Astrocyte of the spinal cord (primary cell): ENCODE measurements around the gene THUMPD3.

Experiments used
- DNase-seq: peaks from one replicate; pipeline ENCODE4 v3.0.0; 2011; ENCODE audit warnings: low read depth, low spot score
- H3K4me3 ChIP-seq: 2 replicates; pipeline ENCODE4 v1.5.1; 2011; ENCODE audit warnings: low read depth, mild to moderate bottlenecking, low read length, moderate library complexity
- in situ Hi-C: cut with HindIII; loops from 2 replicates; pipeline ENCODE4 v1.10.0; 2017; ENCODE audit warnings: low sequenced_read_pairs
- TF ChIP-seq, protein P1 (sequence below): IDR thresholded peaks from 2 replicates; pipeline ENCODE4 v1.5.1; 2012; ENCODE audit warnings: low read depth, mild to moderate bottlenecking, low read length, inconsistent platforms

The THUMPD3 gene

DNA sequence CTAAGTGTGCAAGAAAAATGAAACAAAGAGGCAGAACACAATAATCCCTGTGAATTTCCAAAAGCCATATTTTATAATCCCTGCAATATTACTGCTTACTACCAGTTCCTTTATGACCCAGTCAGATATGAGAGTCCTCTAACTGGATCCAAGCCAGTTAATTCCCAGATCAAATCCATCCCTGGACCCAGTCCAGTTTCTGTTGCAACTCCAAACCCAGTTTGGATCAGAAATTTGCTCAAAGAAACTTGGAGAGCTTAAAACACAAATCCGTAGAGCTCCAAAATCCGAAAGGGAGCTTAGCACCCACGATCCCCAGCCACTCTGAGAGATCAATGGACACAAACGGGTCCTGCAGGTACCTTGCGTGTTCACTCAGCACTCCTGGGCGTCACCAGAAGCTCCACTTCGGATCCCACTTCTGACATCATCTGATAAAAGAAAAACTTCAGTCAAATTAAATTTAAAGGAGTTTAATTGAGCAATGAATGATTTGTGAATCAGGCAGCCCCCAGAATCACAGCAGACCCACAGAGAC, 32.6 kb upstream of the THUMPD3 start:
- H3K4me3 ChIP-seq: no peak overlapping the region
- TF ChIP-seq, protein P1, sequence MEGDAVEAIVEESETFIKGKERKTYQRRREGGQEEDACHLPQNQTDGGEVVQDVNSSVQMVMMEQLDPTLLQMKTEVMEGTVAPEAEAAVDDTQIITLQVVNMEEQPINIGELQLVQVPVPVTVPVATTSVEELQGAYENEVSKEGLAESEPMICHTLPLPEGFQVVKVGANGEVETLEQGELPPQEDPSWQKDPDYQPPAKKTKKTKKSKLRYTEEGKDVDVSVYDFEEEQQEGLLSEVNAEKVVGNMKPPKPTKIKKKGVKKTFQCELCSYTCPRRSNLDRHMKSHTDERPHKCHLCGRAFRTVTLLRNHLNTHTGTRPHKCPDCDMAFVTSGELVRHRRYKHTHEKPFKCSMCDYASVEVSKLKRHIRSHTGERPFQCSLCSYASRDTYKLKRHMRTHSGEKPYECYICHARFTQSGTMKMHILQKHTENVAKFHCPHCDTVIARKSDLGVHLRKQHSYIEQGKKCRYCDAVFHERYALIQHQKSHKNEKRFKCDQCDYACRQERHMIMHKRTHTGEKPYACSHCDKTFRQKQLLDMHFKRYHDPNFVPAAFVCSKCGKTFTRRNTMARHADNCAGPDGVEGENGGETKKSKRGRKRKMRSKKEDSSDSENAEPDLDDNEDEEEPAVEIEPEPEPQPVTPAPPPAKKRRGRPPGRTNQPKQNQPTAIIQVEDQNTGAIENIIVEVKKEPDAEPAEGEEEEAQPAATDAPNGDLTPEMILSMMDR: no peak
- in situ Hi-C loops: no loop called here
- no peak for DNase-seq

DNA sequence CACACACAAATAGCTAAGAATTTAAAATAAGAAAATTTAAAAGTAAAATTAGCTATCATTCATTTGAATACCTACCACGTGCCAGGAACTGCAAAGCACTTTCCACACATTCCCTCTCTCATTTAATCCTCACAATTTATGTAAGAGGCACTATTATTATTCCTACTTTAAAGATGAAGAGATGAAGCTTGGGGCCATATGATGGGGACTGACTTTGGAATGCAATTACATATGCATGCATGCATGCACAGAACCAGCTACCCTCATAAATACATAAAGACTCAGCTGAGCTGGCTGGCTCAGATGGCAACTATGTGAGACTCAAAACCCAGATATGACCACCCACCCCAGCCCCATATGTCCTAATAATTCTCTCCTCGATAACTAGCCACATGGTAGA, 31.7 kb upstream of the THUMPD3 start:
- DNase-seq: no peak
- in situ Hi-C loops: no loop called here
- TF ChIP-seq, protein P1: no peak
- H3K4me3 ChIP-seq: no peak overlapping the region

DNA sequence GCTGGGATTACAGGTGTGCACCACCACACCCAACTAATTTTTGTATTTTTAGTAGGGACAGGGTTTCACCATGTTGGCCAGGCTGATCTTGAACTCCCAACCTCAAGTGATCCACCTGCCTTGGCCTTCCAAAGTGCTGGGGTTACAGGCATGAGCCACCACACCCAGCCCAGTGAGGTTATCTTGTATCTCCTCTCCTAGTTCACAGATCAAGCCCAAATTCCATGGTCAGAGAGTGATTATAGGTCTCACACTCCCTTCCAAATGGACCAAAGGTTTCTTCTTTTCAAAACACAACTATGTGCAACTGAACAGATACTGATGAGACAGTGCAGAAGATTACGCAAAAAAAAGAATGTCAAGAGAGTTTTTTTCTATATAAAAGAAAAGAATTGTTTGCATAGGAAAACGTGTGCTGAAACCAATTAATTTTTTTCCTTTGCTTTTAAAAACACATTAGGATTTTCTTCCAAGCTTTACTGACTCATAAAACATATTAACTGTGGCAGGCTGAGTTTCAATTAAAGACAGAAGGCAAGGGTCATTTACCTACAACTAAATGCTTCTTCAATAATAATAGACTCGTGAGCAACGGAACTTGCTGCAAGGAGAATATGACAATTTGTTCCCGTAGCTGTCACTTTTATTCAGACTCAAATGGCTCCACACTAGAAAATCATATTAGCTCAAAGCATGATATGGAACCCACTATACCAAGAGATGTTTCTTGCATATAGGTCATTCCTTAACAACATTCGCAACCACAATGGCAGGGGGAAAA, 30.4 kb upstream of the THUMPD3 start:
- DNase-seq: no peak
- TF ChIP-seq, protein P1: no peak
- in situ Hi-C loops: no loop called here
- no peak overlapping the region for H3K4me3 ChIP-seq

DNA sequence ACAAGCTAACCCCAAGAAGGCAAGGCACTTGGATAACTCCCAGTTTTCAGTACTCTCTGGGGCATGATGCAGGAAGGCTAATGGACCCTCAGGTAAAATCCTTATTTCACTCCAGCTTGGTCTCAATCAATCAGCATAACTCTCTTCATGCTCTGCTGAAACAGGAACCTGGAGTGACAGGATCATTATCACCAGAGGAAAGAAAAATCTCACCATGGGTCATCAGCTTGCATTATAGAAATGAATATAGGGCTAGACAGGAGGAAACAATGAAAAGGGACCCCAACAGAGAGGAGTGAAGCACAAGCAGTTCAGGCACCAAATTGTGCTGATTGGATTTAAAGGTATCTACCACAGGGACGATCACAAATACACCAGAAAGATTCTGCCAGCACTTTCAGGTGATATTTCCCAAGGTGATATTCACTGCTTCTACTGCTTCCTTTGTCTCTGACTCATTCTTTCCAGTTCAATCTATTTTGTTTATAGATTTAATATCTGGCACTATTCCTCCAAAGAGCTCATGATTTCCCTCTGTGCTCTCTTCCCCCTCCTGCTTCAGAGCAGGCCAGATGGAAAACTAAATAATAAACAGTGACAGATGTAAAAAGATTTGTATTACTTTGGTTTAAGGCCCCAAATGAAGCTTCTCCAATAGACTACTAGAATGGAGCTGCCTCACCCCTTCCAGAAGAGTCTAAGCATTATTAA, 22.9 kb upstream of the THUMPD3 start:
- in situ Hi-C loops: no loop called here
- DNase-seq: no peak
- no peak overlapping the region for H3K4me3 ChIP-seq
- TF ChIP-seq, protein P1: no peak

DNA sequence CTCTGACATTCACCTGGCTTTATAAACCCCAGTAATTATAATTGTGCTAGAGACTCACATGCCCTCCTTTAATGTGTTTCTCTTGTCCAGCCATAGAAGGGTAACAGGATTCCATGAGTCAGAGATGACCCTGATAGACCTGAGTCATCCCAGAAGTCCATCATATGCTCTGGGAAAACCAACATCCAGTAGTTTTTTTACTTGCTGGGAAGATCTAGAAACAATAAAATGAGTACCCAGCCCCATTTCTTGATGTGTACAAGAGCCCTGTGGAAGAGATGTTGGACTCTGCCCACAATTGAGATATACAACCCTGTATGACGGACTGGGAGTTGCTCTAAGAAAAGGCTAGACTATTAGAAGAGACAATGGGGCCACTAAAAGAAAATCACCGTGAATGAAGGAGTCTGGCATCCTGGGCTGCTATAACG, 22.4 kb upstream of the THUMPD3 start:
- TF ChIP-seq, protein P1: no peak
- in situ Hi-C loops: no loop called here
- peak; percentile 57 for DNase-seq
- no peak overlapping the region for H3K4me3 ChIP-seq

DNA sequence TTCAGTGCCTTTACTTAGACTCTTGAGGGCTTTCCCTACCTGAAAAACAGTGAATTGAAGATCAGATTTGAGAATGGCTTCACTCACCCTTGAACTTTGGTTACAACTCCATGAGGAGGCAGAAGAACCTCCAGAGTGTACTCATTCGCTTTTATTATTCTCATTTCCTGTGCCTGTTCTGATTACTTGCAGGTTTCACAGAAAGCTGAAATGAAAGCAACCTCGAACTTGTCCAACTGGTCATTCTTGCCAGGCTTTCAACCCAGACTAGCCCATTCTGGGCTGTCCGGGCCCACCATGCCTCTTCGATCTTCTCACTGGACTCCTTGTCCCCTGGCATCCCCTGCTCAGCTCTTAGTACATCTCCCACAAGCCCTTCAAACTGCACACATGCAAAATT, 20.2 kb upstream of the THUMPD3 start:
- in situ Hi-C loops: no loop called here
- H3K4me3 ChIP-seq: no peak overlapping the region
- TF ChIP-seq, protein P1: no peak
- no peak for DNase-seq
